Neural crest cell (in vitro differentiated cells): ENCODE measurements around the gene SLX9. TPM values are rescaled to one million over a fixed set of nuclear protein-coding genes. Genes with fewer than 3 reads are reported as not detected.

Source experiments
- DNase-seq: peaks from one replicate; pipeline ENCODE4 v3.0.0; 2021; ENCODE audit warnings: low read depth, mixed read lengths, low spot score
- H3K27ac Mint-ChIP-seq: one replicate; pipeline ENCODE4 v1.8.0; 2021; ENCODE audit warnings: mild to moderate bottlenecking, mixed read lengths; ENCODE audit not compliant: unreplicated experiment
- H3K27me3 Mint-ChIP-seq: 2 replicates; pipeline ENCODE4 v1.8.0; 2021; ENCODE audit warnings: low read depth, mild to moderate bottlenecking, mixed read lengths
- H3K36me3 Mint-ChIP-seq: 2 replicates; pipeline ENCODE4 v1.8.0; 2021; ENCODE audit warnings: low read depth, mild to moderate bottlenecking, mixed read lengths
- H3K4me1 Mint-ChIP-seq: 2 replicates; pipeline ENCODE4 v1.8.0; 2021; ENCODE audit warnings: mixed read lengths
- H3K4me3 Mint-ChIP-seq: one replicate; pipeline ENCODE4 v1.8.0; 2021; ENCODE audit warnings: mild to moderate bottlenecking, mixed read lengths
- H3K9me3 Mint-ChIP-seq: 2 replicates; pipeline ENCODE4 v1.8.0; 2021; ENCODE audit warnings: mixed read lengths
- total RNA-seq: library from RNA; stranded (reverse); gene quantifications from 2 replicates; pipeline ENCODE4 v1.2.1, GENCODE V29; 2021
- TF ChIP-seq, protein P1 (sequence below): fragments of 200-600 bp; sonication (generic); conservative IDR thresholded peaks from 2 replicates; pipeline ENCODE4 v1.5.0; 2021; ENCODE audit warnings: antibody characterized with exemption, mild to moderate bottlenecking

The SLX9 gene
- total RNA-seq, 1 donor from 2014 or later: 42.3 TPM

GRCh38 chr21:44899768-44900558 lies 39.9 kb upstream of the SLX9 start:
- Mint-ChIP-seq H3K4me1 (peaks cover 5% of the 10 kb centered on the region), H3K9me3 (no peaks in the 10 kb centered on the region), H3K4me3 (no peak overlapping the region), H3K36me3 (no peaks in the 10 kb centered on the region), H3K27ac (no peak overlapping the region), H3K27me3 (peaks cover 3% of the 10 kb centered on the region)
- TF ChIP-seq, protein P1, sequence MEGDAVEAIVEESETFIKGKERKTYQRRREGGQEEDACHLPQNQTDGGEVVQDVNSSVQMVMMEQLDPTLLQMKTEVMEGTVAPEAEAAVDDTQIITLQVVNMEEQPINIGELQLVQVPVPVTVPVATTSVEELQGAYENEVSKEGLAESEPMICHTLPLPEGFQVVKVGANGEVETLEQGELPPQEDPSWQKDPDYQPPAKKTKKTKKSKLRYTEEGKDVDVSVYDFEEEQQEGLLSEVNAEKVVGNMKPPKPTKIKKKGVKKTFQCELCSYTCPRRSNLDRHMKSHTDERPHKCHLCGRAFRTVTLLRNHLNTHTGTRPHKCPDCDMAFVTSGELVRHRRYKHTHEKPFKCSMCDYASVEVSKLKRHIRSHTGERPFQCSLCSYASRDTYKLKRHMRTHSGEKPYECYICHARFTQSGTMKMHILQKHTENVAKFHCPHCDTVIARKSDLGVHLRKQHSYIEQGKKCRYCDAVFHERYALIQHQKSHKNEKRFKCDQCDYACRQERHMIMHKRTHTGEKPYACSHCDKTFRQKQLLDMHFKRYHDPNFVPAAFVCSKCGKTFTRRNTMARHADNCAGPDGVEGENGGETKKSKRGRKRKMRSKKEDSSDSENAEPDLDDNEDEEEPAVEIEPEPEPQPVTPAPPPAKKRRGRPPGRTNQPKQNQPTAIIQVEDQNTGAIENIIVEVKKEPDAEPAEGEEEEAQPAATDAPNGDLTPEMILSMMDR: no peak
- no peak for DNase-seq

DNA sequence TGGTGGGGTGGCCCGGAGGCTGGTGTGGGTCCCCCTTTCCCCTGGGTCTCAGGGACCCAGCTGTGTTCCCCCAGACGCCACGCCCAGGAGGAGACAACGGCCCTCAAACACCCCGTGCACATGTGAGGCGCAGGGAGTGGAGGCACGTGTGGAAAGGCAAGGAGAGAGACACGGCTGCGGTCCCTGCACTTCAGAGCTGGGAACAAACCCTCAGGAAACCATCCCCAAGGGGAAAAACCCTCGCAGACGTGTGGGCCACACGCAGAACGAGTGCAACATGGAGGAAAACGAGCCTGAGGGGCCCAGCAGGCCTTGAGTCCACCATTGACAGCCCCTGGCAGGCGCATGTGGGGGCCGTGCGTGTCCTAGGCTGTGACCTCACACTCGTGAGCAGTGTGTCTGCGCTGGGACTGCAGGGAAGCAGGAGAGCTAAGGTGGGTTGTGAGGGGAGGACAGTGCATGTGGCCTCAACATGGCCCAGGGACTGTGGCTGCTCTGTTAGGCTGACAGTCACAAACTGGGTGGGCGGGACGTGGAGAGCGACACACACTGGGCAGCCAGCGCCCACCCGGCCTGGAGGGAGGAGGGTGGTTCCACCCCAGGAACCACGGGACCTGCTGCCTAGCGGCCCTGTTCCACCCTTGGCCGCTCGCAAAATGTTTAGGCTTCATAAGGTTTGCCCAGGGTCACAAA lies 39.1 kb upstream of the SLX9 start:
- TF ChIP-seq, protein P1: no peak
- Mint-ChIP-seq H3K36me3 (no peaks in the 10 kb centered on the region), H3K27ac (no peak overlapping the region)

GRCh38 chr21:44901391-44902074 lies 38.3 kb upstream of the SLX9 start:
- no peak overlapping the region for H3K27ac Mint-ChIP-seq
- H3K9me3 Mint-ChIP-seq: no peaks in the 10 kb centered on the region
- H3K4me1 Mint-ChIP-seq: peaks cover 5% of the 10 kb centered on the region
- H3K36me3 Mint-ChIP-seq: no peaks in the 10 kb centered on the region
- TF ChIP-seq, protein P1: no peak
- H3K4me3 Mint-ChIP-seq: no peak overlapping the region
- peaks cover 3% of the 10 kb centered on the region for H3K27me3 Mint-ChIP-seq
- no peak for DNase-seq

More for the DNA sequence above, 39.1 kb upstream of the SLX9 start:
- Mint-ChIP-seq H3K27me3 (peaks cover 3% of the 10 kb centered on the region), H3K9me3 (no peaks in the 10 kb centered on the region), H3K4me3 (no peak overlapping the region), H3K4me1 (peaks cover 5% of the 10 kb centered on the region)
- no peak for DNase-seq

DNA sequence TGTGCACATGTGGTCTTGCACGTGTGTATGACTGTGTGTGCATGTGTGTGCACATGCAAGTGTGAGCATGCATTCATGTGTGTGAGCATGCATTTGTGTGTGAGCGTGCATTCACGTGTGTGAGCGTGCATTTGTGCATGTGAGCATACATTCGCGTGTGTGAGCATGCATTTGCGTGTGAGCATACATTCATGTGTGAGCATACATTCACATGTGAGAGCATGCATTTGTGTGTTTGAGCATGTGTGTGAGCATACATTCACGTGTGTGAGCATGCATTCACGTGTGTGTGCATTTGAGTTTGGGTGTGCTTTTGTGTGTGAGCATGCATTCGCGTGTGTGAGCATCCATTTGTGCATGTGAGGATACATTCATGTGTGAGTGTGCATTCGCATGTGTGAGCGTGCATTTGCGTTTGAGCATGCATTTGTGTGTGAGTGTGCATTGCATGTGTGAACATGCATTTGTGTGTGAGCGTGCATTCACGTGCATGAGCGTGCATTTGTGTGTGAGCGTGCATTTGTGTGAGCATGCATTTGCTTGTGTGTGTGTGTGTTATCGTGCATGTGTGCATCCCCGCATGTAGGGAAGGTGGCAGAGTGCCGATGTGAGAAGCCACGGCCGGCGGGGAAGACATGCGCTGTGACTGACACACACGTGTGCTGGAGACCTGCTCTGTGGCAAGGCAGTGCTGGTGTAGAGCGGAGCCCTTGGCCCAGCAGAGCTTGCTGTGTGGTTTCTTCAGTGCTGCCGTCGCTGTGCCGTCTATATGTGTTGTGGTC lies 37.4 kb upstream of the SLX9 start:
- Mint-ChIP-seq H3K27me3 (peaks cover 3% of the 10 kb centered on the region), H3K4me1 (peaks cover 5% of the 10 kb centered on the region), H3K27ac (no peak overlapping the region), H3K9me3 (no peaks in the 10 kb centered on the region), H3K4me3 (no peak overlapping the region), H3K36me3 (no peaks in the 10 kb centered on the region)
- DNase-seq: no peak
- TF ChIP-seq, protein P1: no peak
